HepG2 (cell line): ENCODE results near the gene SLC2A4. TPM values are rescaled to one million over a fixed set of nuclear protein-coding genes. Genes with fewer than 3 reads are reported as not detected.

Source experiments
- ATAC-seq: fragments of 200-7000 bp; cut with Tn5 transposase; 3 replicates; pipeline ENCODE4 v1.9.1; 2020; ENCODE audit warnings: mild to moderate bottlenecking, moderate library complexity
- BruUV-seq: library from RNA; stranded (reverse); fragments of 400-500 nt; replicated peaks from 2 replicates; lab custom pipeline; 2021; lab: Mats Ljungman, UMichigan
- CTCF ChIA-PET: fragments of 300-600 bp; formaldehyde crosslinking; extraction: SDS; loops from one replicate; lab custom pipeline; 2021; ENCODE audit warnings: low total read pairs, inconsistent platforms, low intra/inter-chr PET ratio; lab: Yijun Ruan, JAX
- POLR2A ChIA-PET: fragments of 350-600 bp; sonication (Branson Sonifier 250); formaldehyde crosslinking; loops from one replicate; lab custom pipeline; 2020; ENCODE audit warnings: antibody characterized with exemption, inconsistent platforms; lab: Yijun Ruan, JAX
- DNase-seq: peaks from one replicate; pipeline ENCODE4 v3.0.0-alpha.2; 2015; ENCODE audit warnings: low spot score
- FAIRE-seq: peaks from 3 replicates; lab custom pipeline; 2011; peaks lifted over from hg19 to GRCh38; lab: Jason Lieb, UNC
- H2AFZ ChIP-seq: one replicate; pipeline ENCODE4 v1.6.1; 2011; ENCODE audit warnings: low read length, inconsistent platforms
- H3K27ac ChIP-seq: fragments of 300-600 bp; 3 replicates; pipeline ENCODE4 v1.8.0; 2011; ENCODE audit warnings: mixed run types, mild to moderate bottlenecking, mixed read lengths, low read length, inconsistent platforms; ENCODE audit not compliant: insufficient read depth; ENCODE audit errors: extremely low read length
- H3K27me3 ChIP-seq, 2 experiments: fragments of 200-600 bp in 1 of 2; 2 replicates in 1 of 2; 3 replicates in 1 of 2; pipeline versions ENCODE4 v1.6.0 to v1.8.0; 2011; ENCODE audit warnings: low read length in 2 of 2, mild to moderate bottlenecking in 2 of 2, moderate library complexity in 2 of 2, inconsistent platforms in 1 of 2; ENCODE audit not compliant: insufficient read depth in 2 of 2, control insufficient read depth in 1 of 2
- H3K36me3 ChIP-seq, 2 experiments: fragments of 200-600 bp in 1 of 2; replicated peaks in 1 of 2; 2 replicates in 1 of 2; 3 replicates in 1 of 2; pipeline versions ENCODE4 v1.5.1 to v1.8.0; 2011; ENCODE audit warnings: low read length in 2 of 2, inconsistent platforms in 1 of 2; ENCODE audit not compliant: insufficient read depth in 2 of 2, control insufficient read depth in 1 of 2
- H3K4me1 ChIP-seq: 2 replicates; pipeline ENCODE4 v1.5.1; 2012; ENCODE audit warnings: low read length, inconsistent platforms; ENCODE audit not compliant: insufficient read depth
- H3K4me2 ChIP-seq: 2 replicates; pipeline ENCODE4 v1.6.0; 2011; ENCODE audit warnings: low read depth, low read length, inconsistent platforms
- H3K4me3 ChIP-seq, 3 experiments: fragments of 200-600 bp in 1 of 3; sonication (generic), shearing (Covaris generic) in 1 of 3; replicated peaks in 1 of 3; 2 replicates each; pipeline ENCODE4 v1.5.1; 2011 to 2016; ENCODE audit warnings: low read length in 3 of 3, inconsistent platforms in 2 of 3, low read depth in 2 of 3, mild to moderate bottlenecking in 2 of 3, control low read depth in 1 of 3, mixed read lengths in 1 of 3; ENCODE audit not compliant: insufficient read depth in 1 of 3
- H3K79me2 ChIP-seq: one replicate; pipeline ENCODE4 v1.6.1; 2011; ENCODE audit warnings: low read length, inconsistent platforms; ENCODE audit not compliant: insufficient read depth
- H3K9ac ChIP-seq: 2 replicates; pipeline ENCODE4 v1.6.0; 2011; ENCODE audit warnings: mild to moderate bottlenecking, low read depth, low read length, inconsistent platforms; ENCODE audit not compliant: insufficient read depth
- H3K9me3 ChIP-seq: 2 replicates; pipeline ENCODE4 v1.5.1; 2012; ENCODE audit warnings: mild to moderate bottlenecking, low read length
- H4K20me1 ChIP-seq: 2 replicates; pipeline ENCODE4 v1.6.0; 2011; ENCODE audit warnings: inconsistent platforms, mild to moderate bottlenecking, low read length, moderate library complexity; ENCODE audit not compliant: insufficient read depth
- CBX5 ChIP-seq: sonication (generic); formaldehyde crosslinking; IDR thresholded peaks from 2 replicates; pipeline ENCODE4 v1.4.0; 2020; ENCODE audit warnings: missing genetic modification reagents, borderline replicate concordance
- CEBPG ChIP-seq: IDR thresholded peaks from 2 replicates; pipeline ENCODE4 v1.6.1; 2016
- CSRNP1 ChIP-seq: sonication (generic); formaldehyde crosslinking; IDR thresholded peaks from 2 replicates; pipeline ENCODE4 v1.8.1; 2023; ENCODE audit warnings: mild to moderate bottlenecking, missing genetic modification reagents
- FOXC1 ChIP-seq: sonication (generic); formaldehyde crosslinking; IDR thresholded peaks from 2 replicates; pipeline ENCODE4 v1.8.0; 2022; ENCODE audit warnings: mild to moderate bottlenecking, missing genetic modification reagents, borderline replicate concordance
- FOXK2 ChIP-seq: fragments of 450-650 bp; IDR thresholded peaks from 2 replicates; pipeline ENCODE4 v1.6.1; 2016
- NAIF1 ChIP-seq: sonication (generic); formaldehyde crosslinking; IDR thresholded peaks from 2 replicates; pipeline ENCODE4 v1.5.0; 2020; ENCODE audit warnings: mild to moderate bottlenecking, missing genetic modification reagents, borderline replicate concordance
- NFKBIZ ChIP-seq: IDR thresholded peaks from 2 replicates; pipeline ENCODE4 v1.6.1; 2018; ENCODE audit warnings: missing genetic modification reagents, missing compliant biosample characterization
- NR1H2 ChIP-seq: sonication (generic); formaldehyde crosslinking; IDR thresholded peaks from 2 replicates; pipeline ENCODE4 v1.8.1; 2022; ENCODE audit warnings: low read depth, missing genetic modification reagents, borderline replicate concordance
- RBM22 ChIP-seq: fragments of 200-400 bp; formaldehyde crosslinking; optimal IDR thresholded peaks from 2 replicates; pipeline ENCODE3; 2017; ENCODE audit warnings: mild to moderate bottlenecking, low read length, moderate library complexity
- SKI ChIP-seq: fragments of 450-650 bp; IDR thresholded peaks from one replicate; pipeline ENCODE4 v1.6.1; 2018; ENCODE audit warnings: mild to moderate bottlenecking; ENCODE audit not compliant: partially characterized antibody
- SOX6 ChIP-seq, 2 experiments: fragments of 450-650 bp in 1 of 2; sonication (generic) in 1 of 2; formaldehyde crosslinking in 1 of 2; IDR thresholded peaks; 2 replicates each; pipeline versions ENCODE4 v1.4.0 to v1.6.1; 2017 to 2020; ENCODE audit warnings: antibody characterized with exemption in 1 of 2, mild to moderate bottlenecking in 1 of 2, missing genetic modification reagents in 1 of 2
- SRY ChIP-seq: sonication (generic); formaldehyde crosslinking; IDR thresholded peaks from 2 replicates; pipeline ENCODE4 v1.8.0; 2022; ENCODE audit warnings: mild to moderate bottlenecking, missing genetic modification reagents
- ZBTB8A ChIP-seq: sonication (generic); formaldehyde crosslinking; IDR thresholded peaks from 2 replicates; pipeline ENCODE4 v1.4.0; 2020; ENCODE audit warnings: mild to moderate bottlenecking, low read depth, missing genetic modification reagents, borderline replicate concordance
- ZFP1 ChIP-seq: IDR thresholded peaks from 2 replicates; pipeline ENCODE4 v1.6.1; 2016
- ZNF3 ChIP-seq: IDR thresholded peaks from 2 replicates; pipeline ENCODE4 v1.7.0; 2017; ENCODE audit warnings: inconsistent platforms
- ZNF329 ChIP-seq: sonication (generic); formaldehyde crosslinking; IDR thresholded peaks from 2 replicates; pipeline ENCODE4 v1.9.0; 2021; ENCODE audit warnings: low read depth, mild to moderate bottlenecking, missing genetic modification reagents
- ZNF430 ChIP-seq: sonication (generic); formaldehyde crosslinking; IDR thresholded peaks from 2 replicates; pipeline ENCODE4 v1.9.0; 2021; ENCODE audit warnings: mild to moderate bottlenecking, missing genetic modification reagents
- ZNF431 ChIP-seq: sonication (generic); formaldehyde crosslinking; IDR thresholded peaks from 2 replicates; pipeline ENCODE4 v1.9.0; 2022; ENCODE audit warnings: missing genetic modification reagents, low read depth, mild to moderate bottlenecking, borderline replicate concordance
- ZNF484 ChIP-seq: sonication (generic); formaldehyde crosslinking; IDR thresholded peaks from 2 replicates; pipeline ENCODE4 v1.5.1; 2020; ENCODE audit warnings: mild to moderate bottlenecking, low read depth, missing genetic modification reagents, borderline replicate concordance
- ZNF550 ChIP-seq: sonication (generic); formaldehyde crosslinking; IDR thresholded peaks from 2 replicates; pipeline ENCODE4 v1.4.0; 2020; ENCODE audit warnings: mild to moderate bottlenecking, missing genetic modification reagents, borderline replicate concordance
- ZNF639 ChIP-seq: conservative IDR thresholded peaks from 2 replicates; pipeline ENCODE4 v1.6.1; 2018; ENCODE audit warnings: missing genetic modification reagents
- WGBS: methylation state at CpG from one replicate; pipeline ENCODE4 v1.1.6; 2017; ENCODE audit warnings: low lambda C conversion rate; 5-methylcytosine and 5-hydroxymethylcytosine counted together
- in situ Hi-C: cut with HindIII; loops from 2 replicates; pipeline ENCODE4 v1.10.0; 2017; ENCODE audit warnings: low pct_unique_long_range_greater_than_20kb; ENCODE audit not compliant: extremely low pct_ligation_motif_present
- intact Hi-C: fragments of 100-400 bp; cut with micrococcal nuclease; formaldehyde crosslinking; loops from one replicate; pipeline ENCODE4 v1.10.0; 2022; ENCODE audit not compliant: unreplicated experiment
- polyA plus RNA-seq, 8 experiments: library from polyadenylated mRNA; depleted of rRNA in 3 of 8; stranded (reverse) in 7 of 8; unstranded in 1 of 8; fragments of >200 nt; fragmentation: Illumina TruSeq in 4 of 8; extraction: Trizol in 4 of 8; gene quantifications; 2 replicates each; pipeline versions ENCODE4 v1.2.1 to v1.2.3, GENCODE V29; 2011 to 2016; ENCODE audit warnings: low read depth in 4 of 8, missing spikeins in 1 of 8, mixed read lengths in 1 of 8; ENCODE audit not compliant: insufficient read depth in 1 of 8
- total RNA-seq, 5 experiments: library from RNA; depleted of rRNA; stranded (reverse); fragments of >200 nt; fragmentation: Illumina TruSeq; extraction: Trizol; gene quantifications; 2 replicates each; pipeline ENCODE4 v1.2.3, GENCODE V29; 2016; ENCODE audit warnings: low read depth in 1 of 5

SLC2A4 gene
- total and polyA plus RNA-seq, 2 of the 13 experiments (the other 11 are each of a cell fraction or from before 2014, with no cell fraction given) = 4.9 to 5.8 TPM

GRCh38 chr17:7237266-7237760 lies 44.2 kb upstream of the SLC2A4 start (continued):
- no peak for TF ChIP-seq SOX6 (IDR thresholded peaks at IDR 0.05)
- 0 out of 2 replicates have a peak, but pooled peaks have one; percentile 8 for TF ChIP-seq SOX6 (CRISPR knock-in tag; IDR thresholded peaks at IDR 0.05)

GRCh38 chr17:7237761-7238419 lies 43.6 kb upstream of the SLC2A4 start:
- FAIRE-seq = no peak
- peaks cover 47% of the 10 kb centered on the region for H3K4me1 ChIP-seq
- no TSS peak for BruUV-seq
- ATAC-seq = peak; percentile 6
- H3K9ac ChIP-seq = peak overlapping the region; percentile 96
- H3K9me3 ChIP-seq = no peaks in the 10 kb centered on the region
- DNase-seq = peak; percentile 68
- POLR2A ChIA-PET = interaction anchor here (0.7 to 8.9 kb wide), 12 partner anchors 13 to 202 kb away, joined by 3 to 140 read pairs (median 6); partner anchors contain the start of genes ACADVL, ASGR1, ASGR2 and CTDNEP1
- H3K27ac ChIP-seq = peak overlapping the region; percentile 88
- peak overlapping the region; percentile 84 for H3K4me2 ChIP-seq
- in situ Hi-C loops = no loop called here
- WGBS = 4% methylated on average over 22 of the region's 73 CpGs
- H2AFZ ChIP-seq = no peak overlapping the region
- H3K4me3 ChIP-seq = peak overlapping the region; percentile 97 to 98 (median 98); a peak in 5 of 6 replicates
- CTCF ChIA-PET = no interaction called here
- 0 out of 2 replicates have a peak, but pooled peaks cover 3% of the 10 kb centered on the region for H4K20me1 ChIP-seq
- intact Hi-C loops = loop anchor here (10.0 kb wide), 1 partner anchor 63 kb away; the partner anchor contains the start of gene ASGR1
- peaks cover 10 to 24% of the 10 kb centered on the region in 2 experiments for H3K36me3 ChIP-seq
- peaks cover 57% of the 10 kb centered on the region for H3K79me2 ChIP-seq
- H3K27me3 ChIP-seq = no peaks in the 10 kb centered on the region; a peak in 1 of 5 replicates
- no peak for TF ChIP-seq ZNF329 (CRISPR knock-in tag)
- no peak for TF ChIP-seq FOXK2
- TF ChIP-seq ZNF3 (CRISPR knock-in tag) = no peak
- TF ChIP-seq ZNF430 (CRISPR knock-in tag) = no peak
- TF ChIP-seq ZNF550 (CRISPR knock-in tag) = no peak
- no peak for TF ChIP-seq CSRNP1 (CRISPR knock-in tag)
- no peak for TF ChIP-seq NFKBIZ (CRISPR knock-in tag)
- TF ChIP-seq SKI = no peak
- no peak for TF ChIP-seq FOXC1 (CRISPR knock-in tag)
- TF ChIP-seq ZNF639 (CRISPR knock-in tag) = peak; percentile 79
- TF ChIP-seq ZBTB8A (CRISPR knock-in tag) = peak; percentile 90; the same call in 1 of the 2 replicates
- TF ChIP-seq CBX5 (CRISPR knock-in tag) = no peak
- TF ChIP-seq CEBPG (CRISPR knock-in tag) = no peak
- no peak for TF ChIP-seq NR1H2
- peak; percentile 68; the same call in 1 of the 2 replicates for TF ChIP-seq NAIF1 (CRISPR knock-in tag)
- TF ChIP-seq RBM22 = no peak
- no peak for TF ChIP-seq SRY (CRISPR knock-in tag)
- no peak for TF ChIP-seq ZFP1 (CRISPR knock-in tag)
- TF ChIP-seq ZNF484 (CRISPR knock-in tag) = no peak
- no peak for TF ChIP-seq ZNF431 (CRISPR knock-in tag)
